Fibroblast of peridontal ligament (primary cell): ENCODE results near the gene MYO1B.
A peak's percentile ranks its signal among the peaks of the same experiment; 100 is the strongest.

ENCODE experiments used
- DNase-seq: peaks from one replicate; pipeline ENCODE4 v3.0.0-alpha.2; 2010; ENCODE audit errors: extremely low read depth

Gene MYO1B

DNA sequence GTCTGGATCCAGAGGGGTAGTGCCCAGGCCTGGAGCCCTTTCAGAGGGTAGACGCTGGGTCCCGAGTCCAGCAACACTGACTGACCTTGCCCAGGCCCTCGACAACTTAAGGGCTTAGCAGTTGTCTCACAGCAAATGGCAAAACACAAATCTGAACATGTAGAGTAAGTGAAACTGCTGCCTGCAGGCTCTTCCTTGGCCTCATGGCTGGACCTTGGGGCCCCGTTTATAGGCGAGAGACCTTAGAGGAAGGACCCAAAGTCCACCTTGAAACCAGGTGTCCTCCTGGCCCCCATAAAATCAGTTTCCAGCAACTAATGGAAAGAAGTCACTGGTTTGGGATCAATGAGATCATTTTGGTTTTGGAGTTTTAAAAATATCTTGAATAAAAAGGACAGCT, 154.4 kb downstream of the MYO1B start:
- no peak for DNase-seq

DNA sequence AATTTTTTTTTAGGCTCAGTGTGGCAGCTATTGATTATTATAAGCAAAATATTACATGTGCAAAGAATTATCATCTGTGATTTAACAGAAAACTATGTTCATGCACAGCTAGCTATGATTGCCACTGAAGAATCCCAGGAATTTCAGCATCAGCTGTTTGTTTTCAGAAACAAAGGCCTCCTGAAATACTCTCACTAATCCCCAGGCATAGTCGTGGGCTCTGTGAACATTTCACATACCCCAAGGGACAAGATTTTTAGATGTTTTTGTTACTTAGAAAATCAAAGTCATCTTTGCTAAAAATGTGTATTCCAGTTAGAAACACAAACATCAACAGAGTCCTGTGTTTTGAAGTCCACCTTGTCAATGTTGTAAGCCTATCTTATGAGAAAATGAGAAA, 156.1 kb downstream of the MYO1B start:
- DNase-seq, result peak; percentile 82

DNA sequence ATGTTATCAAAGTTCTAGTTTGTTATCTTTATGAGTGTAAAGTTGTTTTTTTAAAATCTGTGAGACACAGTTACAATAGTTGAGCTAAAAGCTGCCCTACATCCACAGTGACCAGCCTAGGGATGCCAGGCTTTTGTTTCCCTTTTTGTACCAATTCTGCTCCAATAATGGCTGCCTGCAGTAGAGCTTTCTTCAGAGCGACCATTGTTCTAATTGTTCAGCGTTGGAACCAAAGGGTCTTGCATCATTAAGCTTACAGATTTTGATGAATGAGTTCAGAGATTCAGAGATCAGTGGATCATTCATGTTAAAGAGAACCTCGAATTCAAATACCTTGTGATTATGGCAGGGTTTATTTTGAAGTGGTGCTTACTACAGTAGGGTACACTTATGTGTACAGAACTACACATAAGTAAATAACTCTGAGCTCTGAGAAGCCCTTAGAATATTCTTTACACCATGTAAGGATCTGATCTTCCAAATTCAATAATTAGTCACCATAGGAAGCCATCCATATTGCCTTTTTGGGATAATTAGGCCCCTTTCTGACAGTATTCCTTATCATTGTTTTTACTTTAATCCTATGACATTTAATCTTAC, 157.9 kb downstream of the MYO1B start:
- DNase-seq, result no peak

DNA sequence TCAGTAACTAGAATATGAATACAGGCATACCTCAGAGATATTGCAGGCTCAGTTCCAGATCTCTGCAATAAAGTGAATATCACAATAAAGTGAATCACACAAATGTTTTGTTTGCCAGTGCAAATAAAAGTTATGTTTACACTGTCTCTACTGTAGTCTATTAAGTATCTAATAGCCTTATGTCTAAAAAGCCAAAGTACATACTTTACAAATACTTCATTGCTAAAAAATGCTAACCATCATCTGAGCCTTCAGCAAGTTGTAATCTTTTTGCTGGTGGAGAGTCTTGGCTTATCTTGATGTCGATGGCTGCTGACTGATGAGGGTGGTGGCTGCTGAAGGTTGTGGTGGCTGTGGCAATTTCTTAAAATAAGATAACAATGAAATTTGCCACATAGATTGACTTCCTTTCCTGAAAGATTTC, 159.4 kb downstream of the MYO1B start:
- no peak for DNase-seq

DNA sequence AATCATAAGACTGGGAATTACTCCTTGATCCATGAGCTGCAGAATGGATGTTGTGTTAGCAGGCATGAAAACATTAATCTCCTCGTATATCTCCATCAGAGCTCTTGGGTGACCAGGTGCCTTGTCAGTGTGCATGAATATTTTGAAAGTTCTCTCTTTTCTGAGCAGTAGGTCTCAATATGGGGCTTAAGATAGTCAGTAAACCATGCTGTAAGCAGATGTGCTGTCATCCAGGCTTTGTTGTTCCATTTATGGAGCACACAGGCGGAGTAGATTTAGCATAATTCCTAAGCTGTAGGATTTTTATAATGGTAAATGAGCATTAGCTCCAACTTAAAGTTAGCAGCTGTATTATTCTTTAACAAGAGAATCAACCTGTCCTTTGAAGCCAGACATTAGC, 160.3 kb downstream of the MYO1B start:
- DNase-seq, result no peak

DNA sequence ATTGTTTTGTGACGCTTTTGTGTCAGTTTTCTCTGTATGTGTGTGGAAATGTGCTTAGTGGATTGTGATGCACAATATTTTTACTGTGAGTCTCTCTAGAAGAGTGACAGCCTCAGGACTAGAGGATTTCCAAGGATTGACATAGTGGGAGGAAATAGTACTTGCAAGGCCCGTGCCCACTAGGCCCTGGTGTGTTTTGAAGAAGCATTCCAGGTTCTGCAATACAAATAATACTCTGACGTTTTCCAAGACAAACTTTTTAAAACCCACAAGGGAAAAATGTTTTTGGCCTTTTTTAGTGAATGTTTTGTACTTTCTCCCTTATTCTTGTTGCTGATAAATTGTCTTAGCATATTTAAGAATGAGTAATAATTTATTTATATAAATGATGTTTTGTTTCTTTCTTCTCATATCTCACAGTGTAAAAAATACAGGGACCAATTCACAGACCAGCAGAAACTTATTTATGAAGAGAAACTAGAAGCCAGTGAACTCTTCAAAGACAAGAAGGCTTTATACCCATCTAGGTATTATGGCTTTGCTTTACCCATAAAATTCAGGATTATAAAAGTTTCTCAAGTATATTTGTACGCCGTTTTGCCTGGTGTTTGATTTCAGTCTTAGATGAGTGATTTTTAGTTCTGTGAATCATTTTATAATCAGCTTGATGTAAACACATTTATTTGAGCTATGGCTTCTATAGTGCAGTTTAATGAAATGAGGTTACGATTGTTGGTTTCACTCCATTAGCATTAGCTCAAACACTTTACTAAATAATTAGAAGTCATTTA, 165.6 kb downstream of the MYO1B start:
- peak; percentile 63 for DNase-seq

DNA sequence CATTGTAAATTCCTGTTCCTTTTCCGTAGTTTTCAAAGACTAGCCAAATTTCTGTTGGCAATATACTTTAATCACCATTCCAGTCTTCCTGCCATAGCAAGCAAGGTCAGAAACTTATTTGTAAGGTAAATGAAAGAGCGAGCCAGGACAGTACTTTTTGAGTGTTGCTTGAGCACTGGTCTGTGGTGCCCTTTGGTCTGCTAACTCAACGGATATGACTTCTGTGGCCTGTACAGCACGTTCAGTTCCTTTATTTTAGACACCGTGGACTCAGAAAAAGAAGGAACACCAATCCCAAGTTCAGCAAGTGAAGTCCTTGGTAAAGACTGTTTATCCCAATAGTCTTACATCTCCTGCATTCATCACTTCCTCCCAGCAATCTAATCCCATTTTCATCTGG, 166.3 kb downstream of the MYO1B start:
- DNase-seq, result no peak

DNA sequence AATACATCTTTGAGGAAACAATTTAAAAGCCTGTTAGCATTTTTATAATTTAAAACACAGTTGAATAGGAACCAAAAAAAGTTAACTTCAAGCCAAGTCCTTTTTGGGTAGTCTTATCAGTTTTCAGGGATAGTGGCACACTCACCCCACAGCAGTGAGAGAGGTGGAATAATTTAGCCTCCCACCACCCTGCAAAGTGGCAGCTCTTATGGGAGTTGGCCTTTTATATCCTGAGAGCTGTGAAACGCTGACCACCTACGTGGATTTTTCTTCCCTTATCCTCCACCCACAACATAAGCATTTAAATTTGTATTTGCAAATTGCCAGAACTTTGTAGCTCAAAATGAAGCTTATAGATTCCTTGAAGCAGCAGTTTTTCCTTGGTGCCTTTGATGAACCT, 167.1 kb downstream of the MYO1B start:
- no peak for DNase-seq

DNA sequence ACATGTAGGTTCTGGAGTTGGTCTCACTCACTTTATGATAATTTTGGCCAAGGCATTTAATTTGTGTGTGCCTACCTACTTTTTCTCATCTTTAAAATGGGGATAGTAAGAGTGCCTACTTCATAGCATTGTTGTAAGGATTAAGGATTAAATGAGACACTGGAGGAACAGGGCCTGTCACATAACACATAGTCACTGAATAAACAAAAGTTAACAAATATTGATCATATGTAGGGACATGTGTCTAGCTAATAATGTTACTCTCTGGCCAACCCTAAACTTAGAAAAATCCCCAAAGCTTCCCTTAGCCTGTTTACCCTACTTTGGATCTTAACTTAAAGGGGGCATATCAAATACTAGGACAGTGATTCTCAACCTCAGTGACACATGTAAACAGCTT, 169.9 kb downstream of the MYO1B start:
- no peak for DNase-seq

DNA sequence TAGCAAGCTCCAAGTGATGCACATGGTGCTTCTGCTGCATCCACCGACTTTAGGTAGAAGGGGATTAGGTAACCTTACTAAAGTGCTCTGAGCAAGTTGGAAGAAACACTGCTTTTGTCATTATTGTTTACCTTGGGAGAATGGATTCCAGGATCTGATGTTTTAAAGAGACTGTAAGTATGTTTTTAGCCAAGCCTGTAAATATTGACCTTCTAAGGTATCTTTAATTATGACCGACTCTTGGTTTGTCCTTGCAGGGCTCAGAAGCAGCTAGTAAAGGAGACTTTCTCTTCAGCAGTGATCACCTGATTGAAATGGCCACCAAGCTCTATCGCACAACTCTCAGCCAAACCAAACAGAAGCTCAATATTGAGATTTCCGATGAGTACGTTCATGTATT, 170.7 kb downstream of the MYO1B start:
- no peak for DNase-seq

DNA sequence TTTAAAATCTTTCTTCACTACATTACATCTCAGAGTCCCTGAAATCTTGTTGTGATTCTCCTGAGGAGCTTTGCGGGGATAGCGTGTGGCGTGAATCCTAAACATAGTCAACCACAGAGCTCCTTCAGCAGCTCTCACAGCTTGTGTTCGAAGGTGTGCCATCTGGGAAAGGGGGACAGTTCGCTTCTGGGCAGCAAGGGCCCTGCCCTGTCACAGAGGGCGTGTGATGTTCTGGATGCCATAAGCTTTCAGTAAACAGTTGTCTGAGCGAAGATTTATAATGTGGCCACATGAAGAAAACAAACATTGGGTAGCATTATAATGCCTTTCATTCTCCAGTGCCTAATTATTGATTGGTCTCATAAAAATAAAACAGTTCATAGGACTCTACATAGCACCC, 172.5 kb downstream of the MYO1B start:
- no peak for DNase-seq

DNA sequence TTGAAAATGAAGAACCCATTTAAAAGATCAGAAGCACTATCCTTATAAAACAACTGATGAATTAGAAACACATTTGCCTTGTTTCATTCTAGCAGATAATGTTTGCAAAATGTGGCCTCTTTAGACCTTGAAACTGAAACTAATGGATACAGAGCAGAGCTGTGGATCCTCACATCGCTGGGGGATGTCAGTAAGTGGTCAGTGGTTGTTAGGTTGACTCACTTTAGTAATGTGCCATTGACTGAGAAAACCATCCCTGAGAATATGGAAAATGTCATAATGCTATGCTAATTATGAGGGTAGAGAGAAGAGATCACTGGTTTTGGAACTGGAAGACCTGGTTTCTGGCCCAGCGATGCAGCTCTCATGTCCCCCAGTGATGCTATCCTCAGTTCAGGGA, 176.7 kb downstream of the MYO1B start:
- DNase-seq, result peak; percentile 45

DNA sequence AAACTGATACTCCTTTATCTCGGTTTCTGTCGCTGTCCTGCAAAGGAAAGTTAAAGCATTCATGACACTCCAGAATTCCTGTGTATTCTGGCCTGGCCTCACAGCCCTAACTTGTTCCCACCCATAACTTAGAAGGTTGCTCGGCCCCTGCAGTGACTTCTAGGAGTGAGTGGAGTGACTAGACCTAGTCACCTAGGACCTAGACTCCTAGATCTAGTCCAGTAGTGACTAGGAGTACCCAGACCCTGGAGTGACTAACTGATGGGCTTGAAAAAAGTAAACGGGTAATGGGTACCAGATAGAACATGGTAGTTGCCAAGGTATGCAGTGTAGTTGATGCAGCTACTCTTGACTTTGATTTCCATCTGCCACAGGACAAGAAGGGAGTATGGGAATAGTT, 181.8 kb downstream of the MYO1B start:
- DNase-seq, result no peak

DNA sequence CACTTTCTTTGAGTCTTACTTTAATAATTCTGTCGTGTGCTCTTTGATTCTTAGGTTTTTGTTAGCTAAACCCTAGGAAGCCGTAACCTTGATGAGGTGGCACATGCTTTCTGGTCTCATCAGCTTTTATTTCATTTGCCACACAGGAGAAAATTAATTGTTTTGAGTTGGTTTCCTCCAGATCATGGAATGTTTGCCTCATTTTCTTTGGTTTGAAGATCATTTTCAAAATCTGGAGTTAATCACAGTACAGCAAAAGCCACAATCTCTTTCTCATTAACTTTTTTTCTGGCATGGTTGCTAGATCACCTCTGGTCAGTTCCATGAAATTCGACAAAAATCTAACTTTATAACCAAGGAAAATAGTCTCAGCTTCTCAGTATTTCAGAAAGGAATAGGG, 182.9 kb downstream of the MYO1B start:
- peak; percentile 74 for DNase-seq

DNA sequence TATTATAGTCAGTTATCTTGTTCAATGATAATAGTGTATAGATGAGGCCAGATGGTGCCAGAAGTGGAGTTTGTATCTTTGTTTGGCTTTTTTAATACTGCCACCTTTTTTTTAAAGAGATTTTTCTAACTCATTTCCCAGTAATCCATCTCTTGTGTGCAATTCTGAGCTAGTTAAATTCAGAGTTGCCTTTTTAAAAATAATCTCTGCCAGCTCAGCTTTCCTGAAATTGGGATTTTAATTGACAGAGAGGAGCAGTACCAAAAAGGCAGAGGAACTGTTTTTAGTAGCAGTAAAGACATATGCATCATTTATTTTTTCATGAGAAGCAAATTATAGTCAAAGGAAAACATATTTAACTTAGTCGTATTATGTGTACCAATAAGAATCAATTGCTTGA, 185.3 kb downstream of the MYO1B start:
- DNase-seq, result no peak

DNA sequence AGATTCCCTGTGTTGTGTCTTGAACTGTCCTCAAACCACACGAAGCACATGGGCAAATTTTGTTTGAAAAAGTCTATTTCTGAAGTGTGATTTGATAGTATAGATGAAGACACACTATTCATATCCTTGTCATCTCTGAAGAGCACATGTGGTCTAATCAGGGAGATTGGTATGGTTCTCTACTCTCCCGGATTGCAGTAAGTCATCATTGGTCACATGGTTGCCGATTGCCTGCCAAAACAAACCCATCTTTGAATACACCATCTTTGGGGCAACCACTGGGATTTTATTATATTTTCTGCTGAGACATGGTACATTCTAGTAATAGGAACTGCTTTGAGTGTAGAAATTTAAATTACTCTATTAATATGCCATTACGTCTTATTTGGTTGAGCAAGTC, 186.9 kb downstream of the MYO1B start:
- DNase-seq, result peak; percentile 59

DNA sequence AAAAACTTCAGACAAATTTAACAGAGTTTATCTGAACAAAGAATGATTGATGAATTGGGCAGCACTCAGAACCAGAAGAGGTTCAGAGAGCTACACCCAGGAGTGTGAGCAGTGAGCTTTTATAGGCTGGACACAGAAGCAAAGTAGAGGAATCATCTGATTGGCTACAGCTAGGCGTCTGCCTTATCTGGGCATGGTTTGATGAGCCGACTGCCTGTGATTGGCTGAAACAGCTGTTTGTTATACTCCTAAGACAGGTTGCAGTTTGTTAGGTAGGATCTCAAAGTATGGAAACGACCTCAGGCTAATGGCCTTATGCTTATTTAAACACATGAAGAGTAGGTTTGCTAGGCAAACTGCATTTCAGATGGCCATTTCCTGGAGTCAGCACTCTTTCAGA, 188.9 kb downstream of the MYO1B start:
- no peak for DNase-seq

DNA sequence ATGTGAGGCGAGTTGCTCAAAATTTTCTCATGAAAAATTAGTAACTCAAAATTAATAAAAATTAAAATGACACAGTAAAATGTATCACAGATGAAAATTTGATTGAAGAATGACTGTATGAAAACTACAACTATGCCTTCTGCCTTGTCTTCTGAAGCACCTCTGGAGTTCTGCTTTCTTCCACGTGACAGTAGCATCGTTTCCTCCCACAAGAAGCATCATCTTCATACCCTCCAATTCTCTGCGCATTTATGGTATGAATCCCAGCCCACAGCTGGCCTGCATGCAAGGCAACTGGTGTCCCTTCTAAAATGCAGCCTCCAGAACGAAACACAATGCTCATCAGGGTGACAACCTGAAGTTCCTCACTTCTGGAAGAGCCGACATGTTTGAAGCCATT, 189.9 kb downstream of the MYO1B start:
- DNase-seq, result no peak

DNA sequence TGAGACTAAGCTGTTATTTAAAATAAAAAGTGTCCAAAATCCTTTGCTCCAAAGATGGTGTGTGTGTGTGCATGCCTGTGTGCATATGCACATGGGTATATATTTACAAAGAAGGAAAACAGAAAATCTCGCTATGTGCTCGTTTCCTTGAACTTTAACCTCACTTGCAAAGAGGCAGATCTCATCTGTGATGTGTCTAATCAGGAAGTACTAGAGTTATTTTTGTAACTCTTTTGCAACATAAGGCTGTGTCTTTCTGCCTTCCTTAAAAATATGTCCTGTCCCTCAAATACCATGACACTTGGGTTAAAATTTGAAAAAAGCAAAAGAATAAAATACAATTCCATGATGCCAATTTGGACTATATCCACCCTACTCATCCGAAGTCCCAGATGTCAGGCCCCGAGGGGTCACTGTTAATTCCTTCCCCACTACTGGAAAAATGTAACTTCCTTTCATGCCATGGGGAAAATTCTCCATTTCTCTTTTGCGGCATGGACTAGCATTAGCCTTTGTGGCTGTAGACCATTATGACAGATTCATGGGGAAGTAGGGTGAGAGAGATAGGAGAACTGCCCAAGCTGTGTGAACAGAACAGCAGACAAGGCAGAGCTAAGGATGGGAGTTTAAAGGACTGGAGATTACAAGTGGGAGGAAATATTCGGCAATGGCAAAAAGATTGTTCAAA, 191.3 kb downstream of the MYO1B start:
- no peak for DNase-seq

DNA sequence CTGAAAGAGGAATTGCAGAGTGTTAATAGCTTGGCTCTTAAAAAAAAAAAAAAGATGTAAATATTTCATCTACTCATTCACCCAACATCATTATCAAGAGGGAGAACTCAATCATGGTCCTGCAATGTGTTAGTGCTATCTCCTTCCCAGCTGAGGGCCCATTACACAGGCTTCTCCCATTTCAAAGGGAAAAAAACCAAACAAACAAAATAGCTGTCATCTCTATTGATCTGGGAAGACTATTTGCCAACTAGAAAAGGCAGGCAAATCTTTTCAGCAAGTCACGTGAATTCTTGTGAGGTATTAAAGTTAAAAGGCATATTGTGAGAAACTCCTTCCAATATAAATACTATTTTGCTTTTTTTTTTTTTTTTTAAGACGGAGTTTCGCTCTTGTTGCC, 194.3 kb downstream of the MYO1B start:
- DNase-seq, result no peak

DNA sequence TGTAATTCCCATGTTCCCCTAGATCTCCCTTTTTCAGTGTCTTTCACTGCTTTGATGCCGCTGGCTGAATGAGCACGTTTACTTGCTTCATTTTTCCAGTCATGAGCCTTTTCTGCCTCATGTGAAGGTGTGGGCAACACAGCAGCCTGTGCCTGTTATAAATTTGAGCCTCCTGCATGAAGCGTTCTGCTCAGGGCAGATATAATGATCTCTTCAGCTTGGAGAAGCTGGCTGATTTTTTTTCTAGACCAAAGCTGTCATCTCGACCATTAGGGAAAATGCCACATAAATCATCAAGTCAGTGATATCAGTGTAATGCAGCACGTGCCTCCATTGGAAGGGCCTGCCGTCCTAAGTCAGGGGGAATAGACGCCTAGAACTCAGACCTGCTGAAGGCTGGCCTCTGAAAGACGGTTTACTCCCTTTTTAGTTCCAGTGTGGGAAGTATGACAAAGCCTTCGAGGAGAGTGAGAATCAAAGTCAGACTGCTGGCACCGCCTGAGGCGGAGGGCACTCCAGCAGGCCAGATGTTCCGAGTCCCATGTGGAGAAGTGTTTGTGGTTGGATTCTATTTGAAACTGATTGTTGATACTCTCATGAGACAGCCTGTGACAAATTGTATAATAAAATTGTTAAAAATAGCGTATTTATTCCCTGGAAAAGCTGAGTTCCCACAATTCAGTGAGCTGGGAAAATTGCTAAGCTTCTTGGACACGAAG, 196.5 kb downstream of the MYO1B start:
- DNase-seq, result peak; percentile 65

DNA sequence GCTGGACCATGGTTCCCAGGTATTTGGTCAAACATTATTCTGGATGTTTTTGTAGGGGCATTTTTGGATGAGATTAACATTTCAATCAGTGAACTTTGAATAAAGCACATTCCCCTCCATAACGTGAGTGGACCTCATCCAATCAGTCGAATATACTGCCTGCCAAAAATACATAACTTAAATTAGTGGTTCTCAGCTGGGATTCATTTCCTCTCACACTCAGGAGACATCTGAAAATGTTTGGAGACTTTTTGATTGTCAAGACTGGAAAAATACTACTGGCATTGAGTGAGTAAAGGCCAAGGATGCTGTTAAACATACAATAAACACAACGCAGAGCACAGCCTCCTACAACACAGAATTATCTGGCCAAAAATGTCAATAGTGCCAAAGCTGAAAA, 198.2 kb downstream of the MYO1B start:
- DNase-seq, result peak; percentile 67

DNA sequence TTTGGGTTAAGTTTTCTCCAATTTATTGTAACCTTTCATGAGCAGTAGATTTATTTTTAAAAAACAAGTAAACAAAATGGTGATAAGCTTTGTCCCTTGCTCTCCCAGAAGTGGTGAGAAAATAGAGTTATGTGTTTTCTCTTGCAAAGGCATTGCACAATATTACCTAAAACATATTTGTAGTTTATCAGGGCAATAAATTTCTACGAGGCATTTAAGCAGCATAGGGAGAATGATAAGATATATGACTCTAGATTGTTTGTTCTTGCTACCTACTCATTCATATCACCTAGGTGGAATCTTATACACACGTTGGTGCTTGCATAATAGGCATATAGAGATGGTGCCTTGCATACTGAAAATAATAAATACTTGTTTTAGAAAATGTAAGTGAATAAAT, 201.7 kb downstream of the MYO1B start:
- no peak for DNase-seq
